GM23248 (cell line): Measurements from ENCODE around the gene MCFD2.

Source experiments
- EZH2 ChIP-seq: fragments of 200-600 bp; sonication (generic); IDR thresholded peaks from 2 replicates; pipeline ENCODE4 v1.6.1; 2018; ENCODE audit warnings: antibody characterized with exemption, mild to moderate bottlenecking; ENCODE audit not compliant: insufficient read depth, poor library complexity, severe bottlenecking
- EZH2phosphoT487 ChIP-seq: fragments of 200-600 bp; sonication (generic); IDR thresholded peaks from 2 replicates; pipeline ENCODE4 v1.6.1; 2018; ENCODE audit warnings: antibody characterized with exemption, moderate library complexity, mild to moderate bottlenecking, low read depth; ENCODE audit not compliant: insufficient read depth

GRCh38 chr2:46899053-46899452 lies 16.6 kb downstream of the MCFD2 start:
- TF ChIP-seq EZH2 (no peak), EZH2phosphoT487 (no peak)
